Lung microvascular endothelial cell (primary cell): Measurements from ENCODE around the gene PAIP1. TPM values are rescaled to one million over a fixed set of nuclear protein-coding genes. Genes with fewer than 3 reads are reported as not detected.
"Not testable (repeated sequence)": the region's sequence is repeated elsewhere in the genome, so short reads cannot be mapped to it uniquely, and the experiment has no call there.

ENCODE experiments used
- DNase-seq, 2 donors: peaks; one replicate each; pipeline versions ENCODE4 v3.0.0 to v3.0.0-alpha.2; 2010; ENCODE audit warnings: low read depth in 2 of 2
- total RNA-seq: library from RNA; depleted of rRNA; stranded (reverse); fragments of >200 nt; gene quantifications from 2 replicates; pipeline ENCODE4 v1.2.1, GENCODE V29; 2014

The PAIP1 gene
- total RNA-seq = 71.3 and 71.8 TPM in 2 replicates

- peak; percentile 91 to 93 for DNase-seq
These were observed at the start of gene PAIP1 for GRCh38 chr5:43556857-43557542. PAIP1 (minus strand) TSS chr5:43557077; CDS start chr5:43556846, 231 bp downstream.

- no peak for DNase-seq
These were observed 49.5 kb upstream of the PAIP1 start for GRCh38 chr5:43606351-43606750.

- no peak for DNase-seq
These were observed 47.8 kb upstream of the PAIP1 start for GRCh38 chr5:43604699-43605098.

GRCh38 chr5:43603344-43604217, 46.7 kb upstream of the PAIP1 start:
- peak; percentile 61 to 79 for DNase-seq

- peak; percentile 68 to 75 for DNase-seq
These were observed 45.8 kb upstream of the PAIP1 start, which contains the start of gene NNT for GRCh38 chr5:43602461-43603343. NNT (plus strand) TSS chr5:43603180; CDS start chr5:43609196, 6,016 bp downstream.

- peak; percentile 79 to 80 for DNase-seq
These were observed 44.8 kb upstream of the PAIP1 start for GRCh38 chr5:43601454-43602260.

GRCh38 chr5:43598927-43599326, 42.0 kb upstream of the PAIP1 start:
- DNase-seq = not testable (repeated sequence)

GRCh38 chr5:43592363-43592762, 35.5 kb upstream of the PAIP1 start:
- DNase-seq = no peak

GRCh38 chr5:43590700-43591099, 33.8 kb upstream of the PAIP1 start:
- DNase-seq = no peak

- DNase-seq = no peak
These were observed 32.4 kb upstream of the PAIP1 start for GRCh38 chr5:43589310-43589709.

GRCh38 chr5:43588842-43589241, 32.0 kb upstream of the PAIP1 start:
- DNase-seq = no peak

- no peak for DNase-seq
These were observed 27.4 kb upstream of the PAIP1 start for GRCh38 chr5:43584166-43584699.

GRCh38 chr5:43583724-43584123, 26.8 kb upstream of the PAIP1 start:
- DNase-seq = no peak

GRCh38 chr5:43582082-43583005, 25.5 kb upstream of the PAIP1 start:
- DNase-seq = no peak

GRCh38 chr5:43581398-43581797, 24.5 kb upstream of the PAIP1 start:
- no peak for DNase-seq

GRCh38 chr5:43580402-43581210, 23.7 kb upstream of the PAIP1 start:
- DNase-seq = not testable (repeated sequence)

- peak; percentile 6 to 68 for DNase-seq
These were observed 16.2 kb upstream of the PAIP1 start for GRCh38 chr5:43573058-43573457.

GRCh38 chr5:43572357-43572756, 15.5 kb upstream of the PAIP1 start:
- DNase-seq = no peak
